Measurements from ENCODE around the gene ALG2. TPM values are rescaled to one million over a fixed set of nuclear protein-coding genes. Genes with fewer than 3 reads are reported as not detected.

ALG2 gene
- total RNA-seq, 2 experiments from 2014 or later: 18.1 to 19.9 TPM

DNA sequence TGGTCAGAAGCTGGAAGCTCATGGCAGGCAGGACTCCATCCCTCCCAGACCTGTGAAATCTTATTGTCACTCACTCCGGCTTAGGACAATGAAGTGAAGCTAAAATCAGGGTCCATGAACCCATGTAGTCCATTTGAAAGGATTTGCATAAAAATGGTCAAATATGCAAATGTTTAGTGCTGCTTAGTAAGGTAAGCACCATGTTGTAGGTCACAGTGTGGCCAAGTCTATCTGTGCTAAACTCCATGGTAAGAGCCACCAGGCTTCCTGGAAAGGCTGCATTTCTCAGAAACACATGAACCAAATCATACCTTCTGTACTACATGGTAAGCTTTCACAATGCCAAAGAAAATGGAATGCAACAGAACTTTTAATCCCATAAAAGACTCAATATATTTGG, 5.7 kb downstream of the ALG2 start:
- Histone ChIP-seq H3K36me3 (ENCODE audit: insufficient read depth, low read length) (peaks cover 15% of the 10 kb centered on the region), H3K4me1 (ENCODE audit: insufficient read depth, low read length) (peaks cover 13% of the 10 kb centered on the region), H3K4me3 (ENCODE audit: low read length) (no peak overlapping the region), H3K27me3 (ENCODE audit: control insufficient read depth in 1 of 2, insufficient read depth in 2 of 2, low read length in 2 of 2) (no peaks in the 10 kb centered on the region), H3K27ac (ENCODE audit: low read depth in 1 of 2, low read length in 2 of 2) (no peak overlapping the region), H3K9me3 (ENCODE audit: control insufficient read depth in 1 of 2, insufficient read depth in 1 of 2, low read length in 2 of 2) (peaks cover 0 to 14% of the 10 kb centered on the region in 2 experiments)
- TF ChIP-seq, protein P1, sequence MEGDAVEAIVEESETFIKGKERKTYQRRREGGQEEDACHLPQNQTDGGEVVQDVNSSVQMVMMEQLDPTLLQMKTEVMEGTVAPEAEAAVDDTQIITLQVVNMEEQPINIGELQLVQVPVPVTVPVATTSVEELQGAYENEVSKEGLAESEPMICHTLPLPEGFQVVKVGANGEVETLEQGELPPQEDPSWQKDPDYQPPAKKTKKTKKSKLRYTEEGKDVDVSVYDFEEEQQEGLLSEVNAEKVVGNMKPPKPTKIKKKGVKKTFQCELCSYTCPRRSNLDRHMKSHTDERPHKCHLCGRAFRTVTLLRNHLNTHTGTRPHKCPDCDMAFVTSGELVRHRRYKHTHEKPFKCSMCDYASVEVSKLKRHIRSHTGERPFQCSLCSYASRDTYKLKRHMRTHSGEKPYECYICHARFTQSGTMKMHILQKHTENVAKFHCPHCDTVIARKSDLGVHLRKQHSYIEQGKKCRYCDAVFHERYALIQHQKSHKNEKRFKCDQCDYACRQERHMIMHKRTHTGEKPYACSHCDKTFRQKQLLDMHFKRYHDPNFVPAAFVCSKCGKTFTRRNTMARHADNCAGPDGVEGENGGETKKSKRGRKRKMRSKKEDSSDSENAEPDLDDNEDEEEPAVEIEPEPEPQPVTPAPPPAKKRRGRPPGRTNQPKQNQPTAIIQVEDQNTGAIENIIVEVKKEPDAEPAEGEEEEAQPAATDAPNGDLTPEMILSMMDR (IDR thresholded peaks at IDR 0.05): no peak
- Mint-ChIP-seq H3K9me3 (peaks cover 2% of the 10 kb centered on the region), H3K27ac (no peak overlapping the region), H3K27me3 (no peaks in the 10 kb centered on the region), H3K36me3 (ENCODE audit: low read depth) (peaks cover 66% of the 10 kb centered on the region), H3K4me1 (ENCODE audit: low read depth) (peaks cover 42% of the 10 kb centered on the region), H3K4me3 (no peak overlapping the region)
- DNase-seq: no peak
- intact Hi-C loops (cut with DNase I, micrococcal nuclease): loop anchor here in 1 of 2 experiments (5.0 kb wide), 1 partner anchor 59 kb away; no protein-coding TSS in a partner anchor
- ATAC-seq (ENCODE audit: poor library complexity): no peak
- CTCF ChIA-PET: no interaction called here
- POLR2A ChIA-PET: no interaction called here

DNA sequence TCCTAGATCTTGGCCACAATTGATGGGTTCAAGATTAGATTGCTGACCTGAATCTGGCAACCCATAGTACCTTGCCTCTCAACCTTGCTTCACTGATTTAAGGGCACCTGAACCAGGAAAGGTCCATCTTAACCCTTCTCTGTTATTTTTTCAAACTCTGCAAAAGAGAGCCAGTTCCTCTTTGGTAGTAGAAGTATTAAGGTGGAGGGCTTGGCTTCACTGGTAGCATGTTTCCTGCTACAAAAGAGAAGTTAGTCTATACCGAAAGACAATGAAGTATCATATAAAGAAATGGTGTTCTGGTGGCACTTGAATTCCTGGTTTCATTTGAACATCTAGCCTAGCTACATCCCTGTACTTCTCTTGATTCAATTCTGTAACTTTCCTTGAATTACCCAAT, 8.5 kb downstream of the ALG2 start:
- H3K27me3 Mint-ChIP-seq: no peaks in the 10 kb centered on the region
- H3K36me3 ChIP-seq (ENCODE audit: insufficient read depth, low read length): peaks cover 10% of the 10 kb centered on the region
- no peak overlapping the region for H3K4me3 ChIP-seq (ENCODE audit: low read length)
- H3K27me3 ChIP-seq (ENCODE audit: control insufficient read depth in 1 of 2, insufficient read depth in 2 of 2, low read length in 2 of 2): no peaks in the 10 kb centered on the region
- TF ChIP-seq, protein P1 (IDR thresholded peaks at IDR 0.05): no peak
- DNase-seq (no peak), ATAC-seq (ENCODE audit: poor library complexity) (no peak)
- H3K4me1 Mint-ChIP-seq (ENCODE audit: low read depth): peaks cover 17% of the 10 kb centered on the region
- ChIA-PET CTCF (interaction anchor here (1.2 kb wide), 1 partner anchor 15 kb away, joined by 4 read pairs; no protein-coding TSS in a partner anchor), POLR2A (no interaction called here)
- H3K27ac Mint-ChIP-seq: no peak overlapping the region
- peaks cover 49% of the 10 kb centered on the region for H3K36me3 Mint-ChIP-seq (ENCODE audit: low read depth)
- H3K9me3 ChIP-seq (ENCODE audit: control insufficient read depth in 1 of 2, insufficient read depth in 1 of 2, low read length in 2 of 2): peaks cover 13 to 18% of the 10 kb centered on the region in 2 experiments
- peaks cover 8% of the 10 kb centered on the region for H3K9me3 Mint-ChIP-seq
- H3K4me1 ChIP-seq (ENCODE audit: insufficient read depth, low read length): no peaks in the 10 kb centered on the region
- H3K27ac ChIP-seq (ENCODE audit: low read depth in 1 of 2, low read length in 2 of 2): no peak overlapping the region
- no peak overlapping the region for H3K4me3 Mint-ChIP-seq
- intact Hi-C loops (cut with DNase I, micrococcal nuclease): no loop called here

DNA sequence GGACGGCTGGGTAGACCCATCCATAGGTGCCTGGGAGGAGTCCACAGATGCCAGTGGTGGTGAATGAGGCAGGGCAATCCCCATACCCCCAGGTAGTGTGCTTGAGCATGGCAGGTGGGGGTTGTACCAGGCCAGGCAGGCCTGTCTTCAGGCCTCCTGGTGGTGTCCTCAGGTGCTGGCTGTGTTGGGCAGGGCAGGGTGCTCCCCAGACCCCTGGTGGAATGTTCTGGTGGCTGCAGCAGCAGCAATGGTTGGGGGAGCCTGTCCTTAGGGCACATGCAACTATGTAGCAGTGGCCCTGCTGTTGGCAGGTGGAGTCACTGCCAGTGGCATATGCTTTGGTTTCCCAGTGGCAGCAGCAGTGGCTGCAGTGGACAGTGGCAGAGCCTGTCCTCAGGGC, 10.0 kb downstream of the ALG2 start:
- intact Hi-C loops (cut with DNase I, micrococcal nuclease): no loop called here
- Mint-ChIP-seq H3K9me3 (peaks cover 13% of the 10 kb centered on the region), H3K27ac (no peak overlapping the region), H3K36me3 (ENCODE audit: low read depth) (peaks cover 35% of the 10 kb centered on the region), H3K27me3 (no peaks in the 10 kb centered on the region), H3K4me3 (no peak overlapping the region), H3K4me1 (ENCODE audit: low read depth) (peaks cover 2% of the 10 kb centered on the region)
- no peak overlapping the region for H3K27ac ChIP-seq (ENCODE audit: low read depth in 1 of 2, low read length in 2 of 2)
- ChIA-PET POLR2A (no interaction called here), CTCF (no interaction called here)
- H3K9me3 ChIP-seq (ENCODE audit: control insufficient read depth in 1 of 2, insufficient read depth in 1 of 2, low read length in 2 of 2): peaks cover 18 to 22% of the 10 kb centered on the region in 2 experiments
- DNase-seq (no peak), ATAC-seq (ENCODE audit: poor library complexity) (no peak)
- H3K4me3 ChIP-seq (ENCODE audit: low read length): no peak overlapping the region
- no peaks in the 10 kb centered on the region for H3K27me3 ChIP-seq (ENCODE audit: control insufficient read depth in 1 of 2, insufficient read depth in 2 of 2, low read length in 2 of 2)
- H3K36me3 ChIP-seq (ENCODE audit: insufficient read depth, low read length): no peaks in the 10 kb centered on the region
- no peaks in the 10 kb centered on the region for H3K4me1 ChIP-seq (ENCODE audit: insufficient read depth, low read length)
- TF ChIP-seq, protein P1 (IDR thresholded peaks at IDR 0.05): no peak

Measured in CD4-positive, alpha-beta T cell (primary cell).